Osteocyte (in vitro differentiated cells): ENCODE measurements around the gene CMTM1. TPM values are rescaled to one million over a fixed set of nuclear protein-coding genes. Genes with fewer than 3 reads are reported as not detected.

Source experiments
- DNase-seq: peaks from one replicate; pipeline ENCODE4 v3.0.0; 2021; ENCODE audit warnings: mixed read lengths; ENCODE audit not compliant: unreplicated experiment; ENCODE audit errors: extremely low spot score
- H3K27ac Mint-ChIP-seq: one replicate; pipeline ENCODE4 v1.8.0; 2021; ENCODE audit warnings: mild to moderate bottlenecking, mixed read lengths; ENCODE audit not compliant: unreplicated experiment
- H3K27me3 Mint-ChIP-seq: one replicate; pipeline ENCODE4 v1.8.0; 2021; ENCODE audit warnings: mixed read lengths; ENCODE audit not compliant: unreplicated experiment
- H3K36me3 Mint-ChIP-seq: one replicate; pipeline ENCODE4 v1.8.0; 2021; ENCODE audit warnings: mixed read lengths; ENCODE audit not compliant: unreplicated experiment
- H3K4me1 Mint-ChIP-seq: one replicate; pipeline ENCODE4 v1.8.0; 2021; ENCODE audit warnings: mixed read lengths; ENCODE audit not compliant: unreplicated experiment
- H3K4me3 Mint-ChIP-seq: one replicate; pipeline ENCODE4 v1.8.0; 2021; ENCODE audit warnings: mild to moderate bottlenecking, moderate library complexity, mixed read lengths; ENCODE audit not compliant: unreplicated experiment
- H3K9me3 Mint-ChIP-seq: one replicate; pipeline ENCODE4 v1.8.0; 2021; ENCODE audit warnings: mixed read lengths; ENCODE audit not compliant: unreplicated experiment
- CTCF ChIP-seq: fragments of 200-600 bp; sonication (generic); IDR thresholded peaks from 2 replicates; pipeline ENCODE4 v1.5.0; 2021; ENCODE audit warnings: antibody characterized with exemption, mild to moderate bottlenecking, moderate library complexity
- long read RNA-seq: library from polyadenylated mRNA; unstranded; transcript quantifications from one replicate; pipeline ENCODE4 v2.0.0, GENCODE V29; 2021
- total RNA-seq: library from RNA; stranded (reverse); gene quantifications from 2 replicates; pipeline ENCODE4 v1.2.1, GENCODE V29; 2021

The CMTM1 gene
- total RNA-seq, result 7.8 and 8.0 TPM in 2 replicates
- long read RNA-seq, partial matches to known transcripts, result 0 of 3 reads
- long read RNA-seq, other reads (novel, unspliced or antisense), result 3 of 3 reads

GRCh38 chr16:66566051-66566901, at the start of gene CMTM1:
Gene CMTM1, plus strand, starts transcription at chr16:66566439. Its CDS starts 75 bp downstream, at chr16:66566514.
- peak; percentile 82 for DNase-seq
- TF ChIP-seq CTCF, result no peak
- Mint-ChIP-seq H3K4me1 (peaks cover 22% of the 10 kb centered on the region), H3K4me3 (no peak within 1 kb of the TSS), H3K27me3 (no peaks in the 10 kb centered on the region), H3K27ac (no peak within 1 kb of the TSS), H3K36me3 (peaks cover 18% of the 10 kb centered on the region), H3K9me3 (no peaks in the 10 kb centered on the region)

- Mint-ChIP-seq H3K4me3 (no peak overlapping the region), H3K9me3 (no peaks in the 10 kb centered on the region), H3K36me3 (peaks cover 12% of the 10 kb centered on the region), H3K4me1 (peaks cover 69% of the 10 kb centered on the region), H3K27ac (peak overlapping the region; percentile 96), H3K27me3 (no peaks in the 10 kb centered on the region)
- no peak for DNase-seq
- TF ChIP-seq CTCF, result no peak
These were observed 49.8 kb upstream of the CMTM1 start for GRCh38 chr16:66516509-66516807.

- H3K4me1 Mint-ChIP-seq, result peaks cover 69% of the 10 kb centered on the region
- peak overlapping the region; percentile 96 for H3K27ac Mint-ChIP-seq
- H3K4me3 Mint-ChIP-seq, result peak overlapping the region; percentile 35
- peaks cover 12% of the 10 kb centered on the region for H3K36me3 Mint-ChIP-seq
- H3K27me3 Mint-ChIP-seq, result no peaks in the 10 kb centered on the region
- DNase-seq, result peak; percentile 91
- no peak for TF ChIP-seq CTCF
- H3K9me3 Mint-ChIP-seq, result no peaks in the 10 kb centered on the region
These were observed 49.2 kb upstream of the CMTM1 start for GRCh38 chr16:66516808-66517585.

GRCh38 chr16:66517586-66518263, 48.5 kb upstream of the CMTM1 start:
- no peaks in the 10 kb centered on the region for H3K27me3 Mint-ChIP-seq
- peaks cover 69% of the 10 kb centered on the region for H3K4me1 Mint-ChIP-seq
- H3K9me3 Mint-ChIP-seq, result no peaks in the 10 kb centered on the region
- H3K27ac Mint-ChIP-seq, result peak overlapping the region; percentile 96
- no peak for DNase-seq
- TF ChIP-seq CTCF, result no peak
- peaks cover 12% of the 10 kb centered on the region for H3K36me3 Mint-ChIP-seq
- no peak overlapping the region for H3K4me3 Mint-ChIP-seq
